ENCODE data around the gene SMC6.

Gene SMC6

GRCh38 chr2:17759805-17760204, 6.2 kb upstream of the SMC6 start:
- DNase-seq: no peak

- no peak for DNase-seq
Measured at GRCh38 chr2:17758118-17758517, 4.5 kb upstream of the SMC6 start.

DNA sequence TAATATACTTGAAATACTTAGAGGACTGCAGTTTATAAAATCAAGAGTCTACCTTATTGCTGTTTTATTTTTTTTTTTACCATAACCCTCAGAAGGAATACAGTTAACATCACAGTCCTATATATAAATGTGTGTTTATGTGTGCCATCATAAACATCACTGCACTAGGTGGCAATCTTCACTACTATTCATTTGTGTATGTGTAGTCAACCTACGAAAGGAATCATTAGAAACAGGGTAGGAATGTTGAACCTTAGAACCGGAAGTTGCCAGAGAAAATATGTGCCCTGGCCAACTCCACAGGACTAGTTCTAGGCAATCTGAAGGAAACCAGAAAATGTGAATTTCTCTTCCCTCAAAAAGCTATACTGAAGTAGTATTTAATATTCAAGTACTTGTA, 3.7 kb upstream of the SMC6 start:
- no peak for DNase-seq

DNA sequence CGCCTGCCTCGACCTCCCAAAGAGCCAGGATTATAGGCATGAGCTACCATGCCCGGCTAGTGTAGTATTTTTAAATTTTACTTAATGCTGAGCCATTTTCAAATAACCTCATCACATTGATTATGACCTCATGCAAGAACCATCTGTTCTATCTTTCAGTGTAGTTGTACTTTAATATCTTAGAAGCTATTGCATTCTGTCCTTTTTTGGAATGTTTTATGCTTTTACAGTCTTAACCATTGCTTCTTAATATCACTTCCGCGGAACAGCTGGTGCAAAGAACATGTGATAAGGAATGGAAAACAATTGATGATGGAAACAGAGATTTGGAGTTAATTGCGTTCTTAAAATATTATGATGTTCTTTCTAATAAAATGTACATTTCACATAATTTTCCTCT, 3.1 kb upstream of the SMC6 start:
- DNase-seq: no peak

DNA sequence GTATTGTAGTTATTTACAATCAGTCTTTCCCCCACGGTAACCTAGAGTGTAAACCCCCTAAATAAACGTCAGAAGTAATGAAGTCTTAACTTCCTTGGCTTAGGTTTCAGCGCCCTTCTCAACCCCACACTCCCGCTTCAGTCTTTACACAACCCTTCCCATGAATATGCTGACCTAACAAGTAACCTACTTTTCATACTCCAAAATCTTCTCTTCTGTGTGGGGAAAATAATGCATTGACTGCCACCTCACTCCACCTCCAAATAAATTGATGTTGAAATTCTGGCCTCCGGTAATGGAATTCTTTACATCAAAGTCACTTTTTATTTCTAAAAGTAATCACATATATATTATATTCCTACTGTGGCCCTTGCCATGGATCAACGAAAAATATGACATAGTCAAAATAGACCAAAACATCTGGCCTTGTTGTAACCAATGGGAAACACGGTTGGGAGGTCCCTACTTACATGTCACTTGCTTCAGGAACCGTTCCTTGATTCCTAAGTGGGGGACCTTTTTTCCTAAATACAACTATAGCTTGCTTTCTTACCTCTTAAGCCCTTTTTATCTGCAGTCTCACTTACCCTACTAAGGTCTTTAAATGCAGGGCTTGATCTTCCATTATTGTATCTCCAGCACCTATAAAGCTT, 1.3 kb upstream of the SMC6 start:
- no peak for DNase-seq

DNA sequence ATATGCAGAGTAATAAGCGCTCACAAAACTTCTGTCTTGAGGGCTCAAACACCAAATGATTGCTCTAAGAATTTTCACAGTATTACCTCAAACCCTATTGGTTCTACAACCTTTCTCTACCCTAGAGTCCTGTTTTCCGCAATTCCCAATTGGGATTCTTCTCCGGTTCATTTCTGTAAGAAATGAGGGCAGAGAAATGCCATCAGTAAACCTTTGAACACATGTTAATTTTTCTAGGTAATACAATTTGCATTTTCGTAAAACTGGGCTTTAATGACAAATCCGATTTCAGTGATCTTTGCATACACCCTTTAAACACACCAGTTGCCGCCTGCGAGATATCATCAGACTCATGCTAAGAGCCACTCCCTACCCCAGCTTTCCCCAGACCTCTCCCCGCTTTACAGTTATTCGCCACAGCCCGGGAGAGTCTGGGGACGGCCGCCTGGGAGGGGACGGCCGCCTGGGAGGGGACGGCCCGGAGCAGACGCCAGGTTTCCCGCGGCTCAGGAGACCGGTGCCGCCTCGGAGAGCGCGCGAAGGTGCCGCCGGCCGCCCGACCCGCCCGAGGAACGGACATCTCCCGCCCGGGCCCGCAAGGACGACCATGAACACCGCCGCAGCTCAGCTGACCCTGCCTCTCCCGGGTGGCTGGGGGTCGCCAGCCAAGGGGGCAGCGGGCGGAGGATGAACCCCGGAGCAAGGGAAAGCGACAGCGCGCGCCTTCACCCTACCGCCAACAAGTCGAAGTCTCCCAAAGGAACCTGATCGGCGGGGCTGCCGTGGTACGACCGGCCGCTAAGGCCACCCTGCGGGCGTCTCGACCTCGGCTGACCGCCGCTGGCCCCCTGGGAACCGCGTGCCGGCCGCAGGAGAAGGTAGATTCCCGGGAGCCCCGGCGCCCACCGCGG, 463 bp downstream of the SMC6 start:
- no peak for DNase-seq

GRCh38 chr2:17752246-17752645, 1.4 kb downstream of the SMC6 start:
- DNase-seq: no peak

- DNase-seq: no peak
Measured at GRCh38 chr2:17749753-17750438, 3.7 kb downstream of the SMC6 start.

GRCh38 chr2:17748745-17749144, 4.9 kb downstream of the SMC6 start:
- DNase-seq: no peak

DNA sequence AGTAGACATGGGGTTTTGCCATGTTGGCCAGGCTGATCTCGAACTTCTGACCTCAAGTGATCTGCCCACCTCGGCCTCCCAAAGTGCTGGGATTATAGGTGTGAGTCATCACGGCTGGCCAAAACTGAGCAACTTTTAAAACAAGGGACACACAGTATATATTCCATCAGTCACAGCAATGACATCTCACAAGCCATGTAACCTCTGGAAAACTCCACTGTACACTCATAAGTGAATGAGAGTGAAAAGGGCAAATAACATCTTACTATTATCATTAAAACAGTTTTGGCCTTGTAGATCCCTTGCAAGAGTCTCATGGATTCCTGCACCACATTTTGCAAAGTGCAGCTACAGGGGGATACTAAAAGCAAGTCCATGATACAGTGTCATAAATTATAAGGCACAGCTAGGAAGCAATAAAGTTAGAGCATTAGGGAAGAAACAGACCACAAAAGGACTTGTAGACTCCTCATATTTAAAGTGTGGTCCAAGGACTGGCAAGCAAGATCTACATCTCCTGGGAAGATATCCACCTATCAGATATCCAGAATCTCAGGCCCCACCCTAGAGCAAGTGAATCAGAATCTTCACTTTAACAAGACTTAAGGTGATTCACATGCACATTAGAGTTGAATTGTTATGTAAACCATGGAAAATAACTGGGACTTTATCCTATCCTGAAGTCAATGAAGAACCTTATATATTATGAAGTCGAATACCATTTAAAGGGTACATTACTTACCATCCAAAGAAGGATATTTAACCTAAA, 5.7 kb downstream of the SMC6 start:
- no peak for DNase-seq

DNA sequence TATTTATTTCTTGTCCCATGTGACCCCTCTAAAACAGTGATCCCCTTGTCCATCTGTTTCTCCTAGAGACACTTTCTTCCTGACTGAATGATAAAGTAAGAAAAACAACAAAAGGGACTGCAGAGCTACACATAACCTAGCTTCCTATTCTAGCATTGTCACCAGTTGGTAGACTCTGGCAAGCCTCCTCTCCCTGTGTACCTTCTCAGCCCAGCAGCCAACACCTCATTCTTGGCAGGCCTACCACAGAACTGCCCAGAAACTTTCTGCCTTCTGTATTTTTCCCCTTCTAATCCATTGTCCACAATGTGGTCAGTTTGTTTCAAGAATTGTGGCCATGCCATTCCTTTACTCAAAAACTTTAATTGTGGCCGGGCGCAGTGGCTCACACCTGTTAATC, 13.4 kb downstream of the SMC6 start:
- DNase-seq: no peak

GRCh38 chr2:17736989-17737388, 16.6 kb downstream of the SMC6 start:
- no peak for DNase-seq

DNA sequence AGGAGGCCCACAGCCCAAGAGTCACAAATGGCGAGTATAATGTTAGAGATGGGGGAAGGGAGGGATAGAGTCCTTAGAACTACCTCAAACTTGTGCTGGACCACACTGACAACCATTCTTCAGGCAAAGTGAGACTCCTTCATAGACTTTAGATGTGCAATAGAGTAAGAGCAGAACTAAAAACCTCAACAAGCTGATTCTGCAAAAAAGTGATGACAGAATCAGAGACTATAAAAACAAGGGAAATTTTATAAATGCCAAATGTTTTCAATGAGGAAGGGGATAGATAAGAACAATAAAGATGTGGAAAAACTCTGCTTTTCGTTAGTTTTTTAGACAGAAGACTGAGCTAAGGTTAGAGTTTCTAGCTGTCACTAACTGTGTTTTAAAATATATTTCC, 17.7 kb downstream of the SMC6 start:
- no peak for DNase-seq

DNA sequence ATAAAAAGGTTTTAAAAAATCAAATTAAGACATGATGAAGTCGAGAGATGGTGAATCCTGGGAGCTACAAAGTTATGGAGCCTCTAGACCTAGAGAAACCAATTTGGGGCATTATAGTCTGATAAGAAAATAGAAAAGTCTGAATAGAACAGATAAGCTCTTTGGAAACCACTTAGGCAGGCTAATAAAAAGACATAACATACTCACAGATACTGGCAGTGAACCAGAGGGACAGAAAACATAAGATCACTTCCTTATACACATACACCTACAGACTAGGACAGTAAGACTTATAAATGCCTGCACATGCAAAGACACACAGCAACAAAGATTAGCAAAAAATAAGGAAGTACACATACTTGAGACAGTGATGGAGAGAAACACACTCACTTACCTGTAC, 20.0 kb downstream of the SMC6 start:
- DNase-seq: no peak

GRCh38 chr2:17729880-17730279, 23.7 kb downstream of the SMC6 start:
- DNase-seq: no peak

GRCh38 chr2:17728210-17728609, 25.4 kb downstream of the SMC6 start:
- no peak for DNase-seq

GRCh38 chr2:17719562-17720371, 33.8 kb downstream of the SMC6 start:
- no peak for DNase-seq

GRCh38 chr2:17718689-17719088, 34.9 kb downstream of the SMC6 start:
- no peak for DNase-seq

DNA sequence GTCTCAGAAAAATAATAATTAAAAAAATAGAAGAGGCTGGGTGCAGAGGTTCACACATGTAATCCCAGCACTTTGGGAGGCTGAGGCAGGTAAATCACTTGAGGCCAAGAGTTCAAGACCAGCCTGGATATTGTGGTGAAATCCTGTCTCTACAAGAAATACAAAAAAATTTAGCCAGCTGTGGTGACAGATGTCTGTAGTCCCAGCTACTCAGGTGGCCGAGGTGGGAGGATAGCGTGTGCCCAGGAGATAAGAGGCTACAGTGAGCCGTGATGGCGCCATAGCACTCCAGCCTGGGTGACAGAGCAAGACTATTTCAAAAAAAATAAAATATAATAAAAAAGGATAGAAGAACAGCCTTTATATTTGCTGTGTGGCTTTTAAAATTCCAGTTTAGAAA, 35.9 kb downstream of the SMC6 start:
- DNase-seq: no peak

DNA sequence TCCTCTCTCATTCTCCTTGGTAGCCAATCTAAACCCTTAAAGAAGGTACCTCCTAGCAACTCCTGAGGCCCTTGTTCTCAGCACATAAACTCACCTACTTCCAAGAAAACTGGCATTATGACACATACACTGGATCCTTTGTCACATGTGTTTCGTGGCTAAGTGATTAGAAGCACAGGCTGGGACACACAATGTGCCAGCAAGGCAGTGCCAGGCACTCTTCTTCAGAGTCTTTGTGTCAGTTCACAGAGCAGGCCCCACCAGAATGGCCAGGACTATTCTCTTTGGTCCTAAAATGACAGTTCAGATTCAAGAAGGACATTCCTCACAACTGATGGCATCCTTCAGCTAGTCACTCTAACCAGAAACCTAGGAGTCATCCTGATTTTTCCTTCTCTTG, 40.3 kb downstream of the SMC6 start:
- no peak for DNase-seq

- DNase-seq: no peak
Measured at GRCh38 chr2:17710547-17711248, 42.9 kb downstream of the SMC6 start.

- DNase-seq: no peak
Measured at GRCh38 chr2:17709897-17710296, 43.7 kb downstream of the SMC6 start.

Measured in NCI-H2029 treated with DMSO at 0.1 percent for 48 hours (cell line).